GM21737 (cell line): ENCODE measurements around the gene RBM44.
"Not testable (repeated sequence)": the region's sequence is repeated elsewhere in the genome, so short reads cannot be mapped to it uniquely, and the experiment has no call there.

ENCODE experiments used
- ATAC-seq: cut with Tn5 transposase; IDR thresholded peaks from one replicate; pipeline ENCODE4 v1.9.1; 2021; ENCODE audit warnings: mild to moderate bottlenecking, moderate library complexity; ENCODE audit not compliant: unreplicated experiment

RBM44 gene

DNA sequence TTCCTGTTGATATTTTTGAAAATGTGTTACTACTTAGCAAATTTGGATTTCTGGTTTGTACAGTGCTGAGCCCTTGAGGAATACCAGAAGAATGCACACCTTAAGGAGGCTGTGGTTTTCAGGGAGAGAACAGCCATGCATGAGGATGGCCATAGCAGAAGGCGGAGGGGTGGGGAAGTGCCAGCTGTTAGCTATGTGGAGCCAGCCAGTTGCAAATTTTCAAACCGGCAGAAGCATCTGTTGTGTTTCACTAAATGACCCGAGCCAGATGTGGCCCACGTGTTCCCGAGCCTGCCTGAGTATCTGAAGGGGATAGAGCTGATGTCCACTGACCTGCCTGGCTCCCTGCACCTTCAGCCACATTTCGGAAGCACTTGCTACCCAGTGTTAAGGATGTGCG lies 16.4 kb upstream of the RBM44 start:
- ATAC-seq: no peak

DNA sequence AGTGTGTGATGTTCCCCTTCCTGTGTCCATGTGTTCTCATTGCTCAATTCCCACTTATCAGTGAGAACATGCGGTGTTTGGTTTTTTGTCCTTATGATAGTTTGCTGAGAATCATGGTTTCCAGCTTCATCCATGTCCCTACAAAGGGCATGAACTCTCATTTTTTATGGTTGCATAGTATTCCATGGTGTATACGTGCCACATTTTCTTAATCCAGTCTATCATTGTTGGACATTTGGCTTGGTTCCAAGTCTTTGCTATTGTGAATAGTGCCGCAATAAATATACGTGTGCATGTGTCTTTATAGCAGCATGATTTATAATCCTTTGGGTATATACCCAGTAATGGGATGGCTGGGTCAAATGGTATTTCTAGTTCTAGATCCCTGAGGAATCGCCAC lies 14.9 kb upstream of the RBM44 start:
- ATAC-seq: not testable (repeated sequence)

DNA sequence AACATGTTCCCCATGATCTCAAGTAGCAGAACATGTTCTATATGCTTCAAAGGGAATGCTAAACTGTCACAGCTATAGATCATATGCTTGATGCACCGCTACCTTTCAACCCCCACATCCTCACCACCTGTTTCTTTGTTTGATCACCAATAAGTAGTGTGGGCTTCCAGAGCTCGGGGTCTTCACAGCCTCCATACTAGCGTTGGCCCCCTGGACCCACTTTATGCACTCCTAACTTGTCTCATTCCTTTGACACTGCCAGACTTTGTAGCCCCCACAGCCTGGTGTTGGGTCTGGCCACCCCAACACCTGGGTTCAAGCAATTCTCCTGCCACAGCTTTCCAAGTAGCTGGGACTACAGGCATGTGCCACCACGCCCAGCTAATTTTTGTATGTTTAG lies 11.6 kb upstream of the RBM44 start:
- ATAC-seq: no peak

DNA sequence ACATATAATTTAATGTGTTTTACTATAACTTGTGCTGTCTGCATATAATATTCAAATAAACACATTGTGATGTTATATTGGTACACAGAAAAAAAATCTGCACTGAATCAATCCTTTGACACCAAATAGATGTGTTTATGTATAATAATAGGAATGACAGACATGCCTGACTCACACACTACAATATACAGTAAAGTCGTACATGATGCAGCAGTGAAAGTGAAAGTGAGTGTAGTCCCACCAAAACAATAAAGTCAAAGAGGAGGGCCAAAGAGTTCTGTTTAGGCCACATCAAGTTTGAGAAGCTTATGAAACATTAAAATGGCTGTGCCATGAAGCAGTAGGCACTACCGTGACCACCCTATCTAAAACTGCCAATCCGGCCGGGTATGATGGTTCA lies 8.2 kb upstream of the RBM44 start:
- no peak for ATAC-seq

DNA sequence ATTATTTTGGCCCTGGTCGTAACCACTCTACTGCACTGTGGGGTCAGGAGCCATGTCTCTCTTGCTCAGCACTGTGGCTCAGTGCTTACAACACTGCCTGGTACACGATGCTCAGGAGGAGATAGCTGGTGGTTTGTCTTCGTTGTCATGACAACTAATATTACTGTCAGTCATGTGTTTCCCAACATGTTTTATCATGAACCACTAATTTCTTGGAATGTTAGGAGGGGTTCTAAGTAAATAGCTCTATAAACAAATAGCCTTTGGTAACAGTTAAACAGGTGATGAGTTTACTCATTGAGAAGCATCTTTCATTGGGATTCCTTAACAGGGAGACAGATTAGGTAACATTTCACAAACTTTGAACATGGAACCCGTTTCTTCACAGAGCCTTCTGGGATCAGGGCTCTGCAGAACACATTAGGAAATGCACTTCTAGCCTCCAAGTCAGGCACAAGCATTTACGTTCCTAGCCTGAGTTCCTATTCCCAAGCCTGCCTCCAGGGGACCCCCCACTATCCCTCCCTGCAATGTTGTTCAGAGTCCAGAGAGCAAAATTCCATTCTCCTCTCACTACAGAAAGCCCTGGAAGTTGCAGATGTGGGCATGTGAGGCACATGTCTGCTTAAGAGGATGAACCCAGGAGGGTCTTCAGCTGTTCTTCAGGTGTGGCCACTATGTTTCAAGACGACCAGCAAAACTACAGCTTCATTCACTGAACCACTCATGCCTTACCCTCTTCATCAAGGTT lies 6.4 kb upstream of the RBM44 start:
- ATAC-seq: no peak

DNA sequence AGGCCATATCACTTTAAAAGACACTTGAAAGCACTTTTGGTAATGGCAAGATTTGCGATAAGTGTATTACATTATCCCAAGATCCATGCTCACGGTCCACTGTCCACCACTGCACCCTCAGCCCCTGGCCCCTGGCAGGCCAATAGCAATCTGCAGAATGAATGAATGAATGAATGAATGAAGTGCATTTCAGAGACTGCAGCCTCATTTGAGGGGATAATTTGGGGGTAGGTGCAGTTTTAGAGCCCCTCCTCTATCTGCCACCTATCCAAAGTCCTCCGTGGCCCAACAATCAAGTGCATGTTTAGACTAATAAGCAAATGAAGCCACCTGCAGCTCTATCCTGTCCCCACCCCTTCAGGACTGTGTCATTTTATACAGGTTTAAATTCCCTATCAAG lies 1.3 kb upstream of the RBM44 start:
- no peak for ATAC-seq

DNA sequence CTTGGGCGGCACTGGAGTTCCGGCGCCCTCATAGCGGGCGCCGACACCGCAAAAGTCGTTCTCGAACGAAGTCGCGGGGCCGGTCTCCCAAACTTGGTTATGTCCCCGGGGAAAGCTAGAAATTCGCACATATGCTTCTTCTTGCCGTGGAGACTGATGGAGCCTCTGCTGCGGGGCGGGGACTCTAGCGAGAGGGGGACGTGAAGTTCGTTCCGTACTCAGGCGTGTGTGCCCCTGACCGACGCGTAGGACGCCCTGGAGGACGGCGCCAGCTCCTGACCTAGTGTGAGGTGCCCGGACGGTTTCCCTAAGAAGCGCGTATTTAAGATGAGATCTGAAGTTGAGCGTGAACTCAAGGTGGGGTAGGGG lies 465 bp downstream of the RBM44 start:
- no peak for ATAC-seq

DNA sequence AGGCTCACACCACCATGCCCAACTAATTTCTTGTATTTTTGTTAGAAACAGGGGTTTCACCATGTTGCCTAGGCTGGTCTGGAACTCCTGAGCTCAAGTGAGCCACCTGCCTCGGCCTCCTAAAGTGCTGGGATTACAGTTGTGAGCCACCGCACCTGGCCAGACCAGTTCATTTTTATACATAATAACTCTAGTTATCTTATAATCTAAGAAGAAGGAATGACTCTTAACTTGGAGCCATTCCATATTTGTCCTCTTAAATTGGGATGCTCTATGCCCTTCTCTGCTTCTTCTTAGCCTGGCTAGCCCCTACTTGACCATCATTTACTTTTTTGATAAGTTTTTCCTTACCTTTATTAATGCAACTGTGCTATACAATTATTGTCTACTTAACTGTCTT lies 2.9 kb downstream of the RBM44 start:
- ATAC-seq: no peak

DNA sequence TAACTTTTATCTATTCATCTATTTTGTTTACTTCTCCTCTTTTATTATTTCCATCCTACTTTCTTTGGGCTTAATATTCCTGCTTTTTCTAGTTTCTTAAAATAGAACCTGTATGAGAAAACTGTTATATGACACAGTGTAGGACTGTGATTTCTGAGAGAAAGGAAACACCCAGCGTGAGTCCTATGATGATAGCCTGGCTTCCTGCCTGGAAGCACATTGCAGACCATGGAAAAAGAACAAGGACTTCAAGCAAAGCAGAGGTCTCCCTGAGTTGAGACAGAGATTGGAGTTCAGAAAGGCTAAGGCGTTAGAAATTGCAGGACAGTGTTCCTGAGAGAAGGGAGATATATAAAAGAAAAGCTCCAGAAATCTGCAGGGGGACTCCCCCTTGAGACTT lies 7.8 kb downstream of the RBM44 start:
- ATAC-seq: no peak

DNA sequence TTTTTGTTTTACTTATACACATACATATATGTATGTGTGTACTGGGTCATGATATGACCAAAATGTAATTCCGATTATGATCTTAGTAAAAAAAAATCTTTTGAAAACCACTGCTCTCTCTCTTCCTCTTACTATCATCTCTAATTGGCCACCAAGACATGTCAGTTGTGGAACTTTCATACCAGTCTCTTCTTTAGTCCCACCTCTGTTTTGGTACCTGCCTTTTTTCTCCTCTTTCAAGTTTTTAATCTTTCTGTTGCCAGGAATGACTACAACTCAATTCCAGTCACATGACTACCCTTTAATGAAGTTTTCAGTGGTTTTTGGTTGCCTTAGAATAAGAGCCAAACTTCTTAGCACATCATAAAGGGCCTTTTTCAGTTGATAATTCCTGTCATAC lies 17.1 kb downstream of the RBM44 start:
- no peak for ATAC-seq

DNA sequence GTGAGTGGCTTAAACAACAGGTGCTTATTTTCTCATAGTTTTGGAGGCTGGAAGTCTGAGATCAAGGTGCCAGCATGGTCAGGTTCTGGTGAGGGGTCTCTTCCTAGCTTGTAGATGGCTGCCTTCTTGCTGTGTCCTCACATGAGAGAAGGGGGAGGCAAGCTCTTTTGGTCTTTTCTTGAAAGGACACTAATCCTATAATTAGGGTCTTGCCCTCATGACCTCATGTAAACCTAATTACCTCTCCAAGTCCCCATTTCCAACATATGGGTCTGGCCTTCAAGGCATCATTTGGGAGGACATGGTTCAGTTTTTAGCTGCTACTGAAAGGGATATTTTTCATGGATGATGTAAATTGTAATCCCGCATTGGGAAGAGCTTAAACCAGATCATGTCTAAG lies 18.0 kb downstream of the RBM44 start:
- no peak for ATAC-seq

DNA sequence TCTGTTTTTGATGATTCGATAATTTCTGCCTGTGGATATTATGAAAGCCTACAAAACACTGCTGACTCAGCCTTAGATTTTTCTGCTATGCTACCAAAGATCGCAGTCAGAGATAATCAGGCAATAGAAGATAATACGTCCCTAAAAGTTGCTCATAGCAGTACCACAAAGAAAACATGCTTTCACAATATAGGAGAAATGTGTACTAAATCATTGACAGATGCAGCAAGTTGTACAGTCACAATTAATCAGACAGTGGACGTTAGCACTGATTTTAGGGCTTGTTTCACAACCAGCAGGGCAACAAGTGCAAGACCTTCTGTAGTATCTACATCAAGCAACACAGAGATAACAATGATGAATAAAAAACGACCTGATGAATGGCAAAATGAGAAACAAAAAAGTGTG lies 19.5 kb downstream of the RBM44 start:
- ATAC-seq: no peak

DNA sequence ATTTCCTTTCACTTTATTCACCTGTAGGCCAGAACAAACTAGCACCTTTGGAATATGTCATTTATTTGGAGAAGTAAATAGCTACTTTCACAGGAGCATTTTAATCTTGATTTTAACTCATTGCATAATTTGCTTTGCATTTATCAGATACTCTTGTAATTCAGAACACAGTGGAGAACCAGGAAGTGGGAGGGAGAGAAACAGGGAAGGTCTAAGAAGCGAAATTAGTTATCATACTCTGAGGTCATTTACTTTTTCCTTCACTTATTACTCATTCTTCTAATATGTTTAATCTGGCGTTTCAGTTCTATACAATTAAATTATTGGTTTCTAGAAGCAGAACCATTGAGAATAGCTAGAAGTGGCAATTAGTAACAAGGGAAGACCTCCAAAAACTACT lies 20.7 kb downstream of the RBM44 start:
- no peak for ATAC-seq

DNA sequence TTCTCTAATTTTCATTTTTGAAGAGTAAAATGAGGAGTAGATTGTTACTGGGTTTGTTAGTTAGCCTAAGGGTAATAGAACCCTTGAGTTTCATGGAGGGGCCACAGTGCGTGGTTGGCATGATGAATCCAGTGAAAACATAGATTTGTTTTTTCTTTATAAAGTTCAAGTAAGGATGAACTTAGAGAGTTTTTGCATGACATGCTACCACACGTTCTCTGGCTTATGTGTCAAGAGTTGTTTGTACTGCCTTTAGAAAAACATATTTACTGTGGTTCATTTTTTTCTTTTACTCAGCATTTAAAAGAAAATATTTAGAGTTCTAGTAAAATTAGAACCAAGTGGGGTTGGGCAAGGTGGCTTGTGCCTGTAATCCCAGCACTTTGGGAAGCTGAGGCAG lies 21.8 kb downstream of the RBM44 start:
- ATAC-seq: no peak

DNA sequence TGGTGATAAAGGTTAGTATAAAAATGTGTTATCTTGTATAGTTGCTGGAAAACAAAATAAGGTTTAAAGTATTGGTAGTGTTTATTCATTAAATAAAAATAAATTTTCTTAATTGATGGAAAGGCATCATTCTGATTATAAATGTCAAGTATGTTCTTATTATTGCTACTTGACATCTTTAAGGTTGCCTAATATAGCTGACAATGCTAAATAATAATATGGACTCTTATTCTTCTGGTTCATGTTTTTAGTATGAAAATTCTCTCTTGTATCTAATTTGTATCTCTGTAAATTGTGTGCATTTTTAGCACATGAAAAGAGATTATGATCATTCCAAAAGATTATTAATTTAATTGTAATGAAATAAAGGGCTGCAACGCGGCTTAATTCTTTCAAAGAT lies 25.0 kb downstream of the RBM44 start:
- no peak for ATAC-seq

DNA sequence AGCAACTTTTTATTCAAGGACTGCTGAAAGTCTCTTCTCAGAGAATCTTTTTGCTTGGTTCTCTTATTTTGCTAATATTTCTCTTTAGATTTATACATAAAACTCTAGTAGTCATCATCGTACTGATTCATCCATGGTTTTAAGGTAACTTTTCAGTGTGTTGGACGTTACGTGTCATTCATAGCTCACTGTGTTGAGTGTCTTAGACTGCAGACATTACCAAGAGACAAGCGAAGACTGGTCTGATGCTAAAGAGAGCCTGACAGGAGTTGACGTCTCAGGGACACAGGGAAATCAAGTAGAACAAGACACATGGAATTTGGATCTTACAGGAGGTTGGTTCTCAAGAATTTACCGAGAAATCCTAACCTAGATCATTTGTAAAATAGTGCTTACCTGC lies 25.5 kb downstream of the RBM44 start:
- ATAC-seq: no peak

DNA sequence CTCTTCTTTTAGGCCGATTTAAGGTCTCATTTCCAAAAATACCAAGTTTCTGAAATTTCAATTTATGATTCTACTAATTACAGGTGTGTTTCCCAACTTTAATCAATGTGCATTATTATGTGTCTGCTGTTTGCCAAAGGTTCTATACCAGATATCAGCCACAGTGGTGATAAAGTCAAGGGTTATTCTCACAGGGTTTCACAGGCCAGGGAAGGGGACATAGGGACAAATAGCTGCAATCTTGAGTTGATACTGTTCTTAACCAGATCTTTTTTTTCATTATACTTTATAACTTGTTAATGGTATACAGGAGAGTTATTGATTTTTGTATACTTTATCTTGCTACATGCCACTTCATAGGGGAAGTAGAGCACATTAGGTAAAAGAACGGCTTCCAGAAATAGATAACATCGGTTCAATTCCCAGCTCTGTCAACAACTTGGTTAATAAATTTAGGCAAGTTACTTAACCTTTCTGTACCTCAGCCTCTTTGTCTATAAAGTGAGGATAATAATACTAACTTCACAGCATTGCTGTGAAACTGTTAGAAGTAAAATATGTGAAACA lies 28.9 kb downstream of the RBM44 start:
- ATAC-seq: no peak

DNA sequence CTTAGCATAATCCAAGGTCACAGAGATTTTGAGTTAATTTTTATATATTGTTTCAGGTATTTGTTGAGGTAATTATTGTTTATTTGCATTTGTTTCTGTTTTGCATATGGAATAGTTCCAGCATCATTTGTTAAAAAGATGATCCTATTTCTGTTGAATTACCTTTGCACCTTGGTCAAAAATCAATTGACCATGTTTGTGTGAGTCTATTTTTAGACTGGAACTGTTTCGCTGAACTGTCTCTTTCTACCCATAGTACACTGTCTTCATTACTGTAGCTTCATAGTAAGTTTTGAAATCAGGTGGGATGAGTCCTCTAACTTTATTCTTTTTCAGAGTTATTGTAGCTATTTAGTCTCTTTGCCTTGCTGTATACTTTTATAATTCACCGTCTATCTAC lies 31.9 kb downstream of the RBM44 start:
- ATAC-seq: no peak

DNA sequence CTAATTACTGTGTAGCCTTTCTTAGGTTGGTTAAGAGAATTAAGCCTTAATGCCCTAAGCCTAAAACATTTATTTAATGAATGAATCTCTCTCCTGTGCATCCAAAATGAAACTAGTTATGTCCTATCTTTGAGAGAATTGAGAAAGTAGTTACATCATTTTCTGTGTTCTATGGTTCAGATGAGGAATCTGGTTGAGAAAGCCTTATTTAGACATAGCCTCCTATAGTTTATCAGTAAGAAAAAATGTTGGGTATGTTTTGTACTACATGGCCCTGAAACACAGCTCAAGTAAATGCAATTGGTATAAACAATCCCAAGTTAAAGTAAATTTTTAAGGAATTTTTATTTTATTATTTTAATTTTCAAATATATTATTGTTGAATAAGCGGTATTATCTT lies 35.0 kb downstream of the RBM44 start:
- no peak for ATAC-seq

DNA sequence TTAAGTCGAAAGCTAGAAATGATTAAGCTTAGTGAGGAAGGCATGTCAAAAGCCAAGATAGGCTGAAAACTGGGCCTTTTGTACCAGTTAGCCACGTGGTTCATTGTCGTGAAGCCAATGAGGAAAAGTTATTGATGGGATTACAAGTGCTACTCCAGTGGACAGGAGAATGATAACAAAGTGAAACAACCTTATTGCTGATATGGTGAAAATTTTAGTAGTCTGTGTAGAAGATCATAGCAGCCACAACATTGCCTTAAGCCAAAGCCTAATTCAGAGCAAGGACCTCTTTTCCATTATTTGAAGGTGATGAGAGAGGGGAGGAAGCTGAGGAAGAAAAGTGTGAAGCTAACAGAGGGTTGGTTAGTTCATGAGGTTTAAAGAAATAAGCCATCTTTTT lies 36.8 kb downstream of the RBM44 start:
- ATAC-seq: no peak

DNA sequence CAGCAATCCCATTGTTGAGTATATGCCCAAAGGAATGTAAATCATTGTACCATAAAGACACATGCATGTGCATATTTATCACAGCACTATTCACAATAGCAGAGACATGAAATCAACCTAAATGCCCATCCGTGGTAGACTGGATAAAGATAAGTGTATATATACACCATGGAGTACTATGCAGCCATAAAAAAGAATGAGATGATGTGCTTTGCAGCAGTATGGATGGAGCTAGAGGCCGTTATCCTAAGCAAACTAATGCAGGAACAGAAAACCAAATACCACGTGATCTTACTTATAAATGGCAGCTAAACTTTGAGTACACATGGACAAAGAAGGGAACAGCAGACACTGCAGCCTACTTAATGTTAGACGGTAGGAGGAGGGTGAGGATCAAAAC lies 42.5 kb downstream of the RBM44 start:
- ATAC-seq: no peak

DNA sequence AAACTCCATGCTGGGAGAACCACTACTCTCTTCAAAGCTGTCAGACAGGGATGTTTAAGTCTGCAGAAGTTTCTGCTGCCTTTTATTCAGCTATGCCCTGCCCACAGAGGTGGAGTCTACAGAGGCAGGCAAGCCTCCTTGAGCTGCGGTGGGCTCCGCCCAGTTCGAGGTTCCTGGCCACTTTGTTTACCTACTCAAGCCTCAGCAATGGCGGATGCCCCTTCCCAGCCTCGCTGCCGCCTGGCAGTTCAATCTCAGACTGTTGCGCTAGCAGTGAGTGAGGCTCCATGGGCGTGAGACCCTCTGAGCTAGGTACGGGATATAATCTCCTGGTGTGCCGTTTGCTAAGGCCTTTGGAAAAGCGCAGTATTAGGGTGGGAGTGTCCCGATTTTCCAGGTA lies 50.4 kb downstream of the RBM44 start:
- not testable (repeated sequence) for ATAC-seq

DNA sequence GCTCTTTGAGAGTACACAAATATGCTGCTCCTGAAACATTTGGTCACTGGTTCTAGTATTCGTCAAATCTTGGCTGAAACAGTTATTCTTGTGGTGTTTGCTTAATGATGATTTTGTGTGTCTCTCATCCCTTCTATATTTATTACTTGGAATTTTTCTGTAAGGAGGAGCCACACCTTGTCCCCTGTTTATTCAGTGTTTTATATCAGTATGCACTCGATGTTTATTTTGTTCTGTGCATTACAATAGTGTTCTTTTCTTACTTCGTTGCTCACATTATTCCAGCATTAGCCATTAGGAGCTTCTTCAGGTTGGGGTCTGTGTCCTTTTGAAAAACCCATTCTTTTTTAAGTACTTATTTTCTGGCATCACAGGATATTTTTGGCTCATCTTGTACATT lies 55.7 kb downstream of the RBM44 start:
- ATAC-seq: no peak
